A549 treated with DMSO at 1 μM for 4 hours (cell line): ENCODE results near the gene PSMD12. TPM values are rescaled to one million over a fixed set of nuclear protein-coding genes. Genes with fewer than 3 reads are reported as not detected.

Experiments
- total RNA-seq: library from RNA; stranded (reverse); fragments of 200-300 nt; extraction: Qiagen RNA extraction; gene quantifications from 5 replicates; pipeline ENCODE4 v1.2.3, GENCODE V29; 2022; ENCODE audit warnings: low read depth

Gene PSMD12
- 98.9 to 116 TPM (median 110 TPM) in 5 replicates for total RNA-seq

DNA sequence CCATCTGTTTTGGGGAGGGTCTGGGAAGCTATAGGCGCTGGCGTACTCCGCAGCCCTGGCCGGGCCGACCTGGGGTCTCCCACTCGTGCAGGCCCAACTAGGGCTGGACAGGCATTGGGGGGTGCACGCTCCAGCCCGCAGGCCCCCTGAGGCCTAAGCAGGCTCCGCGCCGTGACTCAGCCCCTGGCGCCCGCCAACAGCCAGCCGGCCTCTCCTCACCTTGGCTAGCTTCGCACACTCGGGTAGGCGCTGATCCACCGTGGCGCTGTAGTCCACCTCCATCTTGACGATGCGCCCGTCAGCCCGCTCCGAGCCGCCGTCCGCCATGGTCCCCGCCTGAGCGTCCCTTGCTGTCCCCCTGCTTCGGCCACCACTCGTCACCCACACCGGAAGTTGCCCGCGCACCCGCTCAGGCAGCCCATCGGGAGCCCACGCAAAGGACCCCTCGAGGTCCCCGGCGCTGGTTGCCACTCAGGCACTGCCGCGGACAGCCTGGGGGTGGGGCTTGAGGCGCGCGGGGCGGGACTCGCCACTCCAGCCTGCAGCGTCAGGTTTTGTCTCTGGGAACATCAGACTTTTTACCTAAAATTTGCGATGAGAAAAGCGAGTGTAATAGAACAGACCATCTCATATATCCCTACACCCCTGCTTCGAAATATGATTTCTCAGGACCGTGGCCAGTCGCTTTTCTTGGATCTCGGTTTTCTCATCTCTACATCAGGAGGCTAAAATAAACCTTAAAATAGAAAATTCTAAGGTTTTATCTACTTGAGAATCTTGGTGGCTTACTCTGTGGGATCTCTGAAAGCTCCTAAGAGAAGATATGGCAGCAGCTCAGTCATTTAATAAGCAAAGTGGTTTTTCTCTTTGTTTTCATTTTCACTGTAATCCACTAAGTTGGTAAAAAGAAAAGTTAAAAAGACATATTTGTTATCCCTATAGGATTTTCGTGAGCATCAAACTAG is at the start of gene PSMD12:
Gene PSMD12, minus strand, starts transcription at position 385 of the 965 bp plus-strand sequence. Its CDS starts 58 bp downstream, at position 327.

DNA sequence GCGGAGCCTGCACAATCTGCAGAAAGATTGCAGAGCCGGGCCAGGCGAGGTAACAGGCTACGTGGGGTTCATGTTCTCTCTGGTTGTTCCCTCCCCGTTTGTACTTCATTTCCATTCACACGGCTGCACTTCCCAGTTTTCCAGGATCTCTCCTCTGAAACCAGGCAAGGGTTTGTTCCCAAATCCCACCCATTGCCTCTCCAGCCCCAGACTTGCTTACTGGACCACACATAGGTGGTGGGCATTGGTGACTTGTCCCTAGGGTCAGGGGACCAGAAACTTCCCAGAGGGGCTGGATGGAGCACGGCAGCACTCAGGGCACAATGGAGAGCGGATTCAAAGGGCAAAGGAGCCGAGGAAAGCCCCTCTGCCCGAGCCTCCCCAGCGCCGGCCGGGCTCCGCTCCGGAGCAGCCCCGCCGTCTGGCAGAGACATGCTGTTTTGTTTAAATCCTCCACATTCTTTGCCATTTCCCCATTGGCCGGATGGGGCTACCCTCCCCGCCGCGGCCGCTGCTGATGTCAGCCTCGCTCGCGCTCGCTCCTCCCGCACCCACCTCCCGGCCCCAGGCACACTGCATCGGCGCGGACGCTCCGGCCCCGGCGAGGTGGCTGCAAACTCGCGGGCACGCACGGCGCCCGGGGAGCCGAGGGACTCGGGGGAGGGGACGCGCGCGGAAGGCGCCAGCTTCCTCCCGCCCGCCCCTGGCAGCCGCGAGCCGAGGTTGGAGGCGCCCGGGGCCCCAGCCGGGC is 10.5 kb upstream of the PSMD12 start, which contains the start of gene PITPNC1:
Gene PITPNC1, plus strand, starts transcription at position 545 of the 751 bp plus-strand sequence.

Other genes with a start within 250 kb of the PSMD12 start
- 8.2 to 12.0 TPM (median 10.7 TPM) in 5 replicates for gene HELZ, start 121.4 kb downstream of the PSMD12 start, total RNA-seq
- 13.6 to 16.9 TPM (median 14.7 TPM) in 5 replicates for gene PITPNC1, start 10.7 kb upstream of the PSMD12 start, total RNA-seq